HG03439 (cell line): ENCODE data around the gene PDE6G.
"Not testable (repeated sequence)": the region's sequence is repeated elsewhere in the genome, so short reads cannot be mapped to it uniquely, and the experiment has no call there.

ENCODE experiments used
- ATAC-seq: cut with Tn5 transposase; IDR thresholded peaks from one replicate; pipeline ENCODE4 v1.9.1; 2021; ENCODE audit warnings: mild to moderate bottlenecking, moderate library complexity; ENCODE audit not compliant: unreplicated experiment

PDE6G gene

DNA sequence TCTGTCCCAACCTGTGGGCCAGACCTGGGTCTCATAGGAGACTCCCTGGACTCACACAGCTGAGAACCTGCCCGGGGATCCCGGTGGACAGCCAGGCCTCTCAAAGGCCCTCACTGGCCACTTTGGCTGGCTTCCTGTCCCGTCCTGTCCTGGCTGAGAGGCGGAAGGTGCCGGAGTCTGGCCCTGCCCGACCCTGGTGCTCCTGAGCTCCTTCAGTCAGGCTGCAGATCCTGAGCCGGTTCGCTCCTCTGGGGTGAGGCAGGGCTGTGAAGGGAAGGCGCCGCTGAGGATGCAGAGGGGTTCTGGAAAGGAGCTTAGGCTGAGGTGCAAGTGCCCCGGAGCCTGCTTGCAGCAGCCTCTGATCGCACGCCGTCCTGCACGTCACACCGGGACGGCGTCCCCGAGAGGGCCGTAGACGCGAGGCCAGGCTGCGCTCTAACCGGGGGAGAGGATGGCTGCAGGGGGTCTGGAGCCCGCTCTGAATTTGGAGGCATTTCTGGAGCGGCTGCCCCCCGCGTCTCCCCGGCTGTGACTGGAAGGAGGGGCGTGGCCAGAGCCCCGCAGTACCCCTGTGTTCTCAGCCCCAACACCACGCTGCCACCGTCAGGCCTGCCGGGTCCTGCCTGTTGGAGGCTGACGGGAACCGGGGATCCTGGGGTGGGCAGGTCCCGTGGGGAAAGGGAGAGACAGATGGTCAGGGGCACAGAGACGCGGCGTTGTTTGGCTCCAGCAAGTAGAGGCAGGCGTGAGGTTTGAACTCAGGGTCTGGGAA lies 31.6 kb upstream of the PDE6G start:
- ATAC-seq, result no peak

DNA sequence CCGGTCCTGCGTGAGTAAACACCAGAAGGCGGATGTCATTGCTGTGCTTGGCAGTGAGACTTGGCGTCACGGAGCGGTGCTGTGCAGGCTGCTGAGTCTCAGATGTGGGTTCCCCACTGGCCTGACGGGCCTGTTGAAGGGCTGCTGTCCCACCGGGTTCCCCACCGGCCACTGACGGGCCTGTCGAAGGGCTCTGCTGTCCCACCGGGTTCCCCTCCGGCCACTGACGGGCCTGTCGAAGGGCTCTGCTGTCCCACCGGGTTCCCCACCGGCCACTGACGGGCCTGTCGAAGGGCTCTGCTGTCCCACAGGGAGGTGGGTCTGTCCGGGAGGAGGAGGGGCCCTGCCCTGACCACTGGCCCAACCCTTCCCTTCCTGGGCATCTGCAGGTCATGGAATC lies 30.3 kb upstream of the PDE6G start:
- no peak for ATAC-seq

DNA sequence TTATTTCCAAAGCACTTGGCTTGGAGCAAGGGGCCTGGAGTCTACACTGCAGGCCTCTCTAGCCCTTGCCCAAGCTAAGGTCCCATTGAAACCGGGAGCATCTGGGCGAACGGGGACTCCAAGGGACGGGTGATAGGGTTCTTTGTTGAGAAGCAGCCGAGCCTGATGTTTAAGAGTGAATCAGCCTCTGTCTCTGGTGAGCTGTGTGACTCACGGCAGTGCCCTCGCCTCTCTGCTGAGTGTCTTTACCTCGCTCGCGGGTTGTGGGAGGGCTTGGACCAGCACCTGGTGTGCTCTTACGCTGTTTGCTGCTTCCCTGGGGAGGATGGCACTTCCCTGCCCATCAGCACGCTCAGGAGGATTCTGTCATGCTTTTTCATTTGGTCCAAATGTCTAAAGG lies 28.8 kb upstream of the PDE6G start:
- no peak for ATAC-seq

DNA sequence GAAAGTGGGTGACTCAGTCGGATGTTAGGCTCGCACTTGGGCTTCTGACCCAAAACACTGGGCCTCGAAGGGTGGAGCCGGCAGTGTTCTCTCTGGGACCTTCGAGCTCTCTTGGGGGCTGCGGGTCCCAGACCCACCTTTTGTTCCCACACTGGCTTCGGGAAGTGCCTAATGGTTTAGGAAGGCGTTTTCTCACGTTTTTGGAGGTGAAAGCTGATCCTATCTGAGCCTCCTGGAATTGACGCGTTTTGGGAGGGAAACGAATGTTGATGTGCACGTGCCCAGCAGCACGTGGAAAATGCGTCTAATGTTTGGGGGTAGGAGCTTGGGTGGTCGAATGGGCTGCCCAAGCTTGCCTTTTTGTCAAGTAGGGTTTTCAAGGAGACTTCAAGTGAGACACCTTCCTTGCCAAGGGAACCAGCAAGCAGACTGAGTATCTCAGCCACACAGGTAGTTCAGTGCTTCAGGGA lies 28.1 kb upstream of the PDE6G start:
- ATAC-seq, result peak; percentile 9

DNA sequence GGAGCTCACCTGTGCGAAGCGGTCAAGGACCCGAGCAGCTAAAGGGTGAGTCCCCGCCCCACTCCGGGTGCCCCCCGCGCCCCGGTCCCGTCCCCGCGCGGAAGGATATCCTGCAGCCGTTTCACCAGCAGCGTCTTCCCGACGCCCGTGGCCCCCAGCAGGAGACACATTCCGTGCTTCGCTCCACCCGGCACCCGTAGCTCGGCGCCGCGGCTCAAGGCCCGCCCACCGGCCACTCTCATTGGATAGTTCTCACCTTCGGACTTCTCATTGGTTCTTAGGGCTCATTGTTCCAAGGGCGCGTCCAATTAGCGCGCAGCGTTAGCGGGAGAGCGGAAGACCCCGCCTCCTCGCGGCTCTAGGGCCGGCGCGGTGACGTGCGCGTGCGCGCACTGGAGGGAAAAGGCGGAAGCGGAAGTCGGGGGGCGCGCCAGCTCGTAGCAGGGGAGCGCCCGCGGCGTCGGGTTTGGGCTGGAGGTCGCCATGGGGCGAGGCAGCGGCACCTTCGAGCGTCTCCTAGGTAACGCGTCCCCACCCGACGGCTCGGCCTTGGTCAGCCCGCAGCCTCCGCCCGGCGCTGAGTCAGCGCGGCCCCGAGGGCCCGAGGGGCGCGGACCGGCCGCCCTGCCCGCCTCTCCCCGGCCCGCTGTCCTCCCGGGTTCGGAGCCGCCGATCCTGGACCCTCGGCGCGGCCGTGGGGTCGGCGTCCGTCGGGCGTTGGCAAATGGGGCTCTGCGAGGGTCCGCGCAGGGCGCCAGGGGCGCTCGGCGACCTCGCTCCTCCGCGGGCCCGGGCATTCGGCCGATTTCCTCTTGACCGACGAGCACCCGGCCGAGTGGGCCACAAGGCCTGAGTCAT lies 27.5 kb upstream of the PDE6G start, which contains the start of the genes ARL16 and HGS:
ARL16 (minus strand) TSS at position 214 of the 858 bp plus-strand sequence; CDS start at position 170, 44 bp downstream.
HGS (plus strand) TSS at position 428 of the 858 bp plus-strand sequence; CDS start at position 484, 56 bp downstream.
- ATAC-seq, result peak; percentile 91

DNA sequence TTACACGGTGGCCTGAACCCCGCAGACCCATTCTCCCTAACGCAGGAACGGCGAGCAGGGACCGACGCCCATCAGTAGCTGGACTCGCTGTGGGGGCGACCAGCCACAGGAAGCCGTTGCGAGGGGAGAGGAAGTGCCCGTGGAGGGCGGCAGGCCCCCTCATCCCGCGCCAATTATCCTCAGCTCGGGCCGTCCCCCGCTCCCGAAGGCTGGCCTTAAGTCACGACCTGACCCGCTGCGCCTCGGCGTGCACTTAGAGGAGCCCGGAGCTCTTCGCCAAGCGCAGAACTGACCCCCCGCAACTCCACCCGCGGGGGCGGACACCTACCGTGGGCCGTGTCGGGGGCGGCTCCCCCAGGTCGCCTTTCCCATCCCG lies 26.9 kb upstream of the PDE6G start:
- ATAC-seq, result peak; percentile 13

DNA sequence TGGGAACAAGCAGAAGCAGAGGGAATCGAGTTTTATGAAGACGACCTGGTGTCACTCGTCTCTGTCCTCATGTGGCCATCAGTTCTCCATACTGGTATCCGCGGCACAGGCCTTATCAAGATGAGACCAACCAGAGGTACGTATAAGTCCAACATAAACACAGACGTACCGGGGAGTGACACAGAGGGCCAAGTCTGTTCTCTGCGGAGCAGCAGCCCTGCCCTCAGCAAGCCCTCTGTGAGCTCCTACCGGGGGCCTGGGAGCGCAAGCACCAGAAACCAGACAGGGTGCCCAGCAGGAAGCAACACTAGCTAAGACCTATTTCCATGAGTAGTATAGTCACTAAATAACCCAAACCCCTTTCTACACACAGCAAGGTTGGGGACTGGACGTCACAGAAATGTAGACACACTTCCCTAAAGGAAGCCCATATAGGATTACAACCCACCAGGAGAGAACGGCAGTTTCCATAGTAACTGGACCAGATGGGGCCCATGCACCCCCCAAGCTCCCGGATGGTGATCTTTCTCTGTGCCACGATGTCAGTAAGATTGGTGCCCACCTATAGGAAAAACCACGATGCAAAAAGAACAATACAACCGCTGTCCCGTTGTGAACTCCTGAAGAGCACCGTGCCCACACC lies 26.3 kb upstream of the PDE6G start:
- no peak for ATAC-seq

DNA sequence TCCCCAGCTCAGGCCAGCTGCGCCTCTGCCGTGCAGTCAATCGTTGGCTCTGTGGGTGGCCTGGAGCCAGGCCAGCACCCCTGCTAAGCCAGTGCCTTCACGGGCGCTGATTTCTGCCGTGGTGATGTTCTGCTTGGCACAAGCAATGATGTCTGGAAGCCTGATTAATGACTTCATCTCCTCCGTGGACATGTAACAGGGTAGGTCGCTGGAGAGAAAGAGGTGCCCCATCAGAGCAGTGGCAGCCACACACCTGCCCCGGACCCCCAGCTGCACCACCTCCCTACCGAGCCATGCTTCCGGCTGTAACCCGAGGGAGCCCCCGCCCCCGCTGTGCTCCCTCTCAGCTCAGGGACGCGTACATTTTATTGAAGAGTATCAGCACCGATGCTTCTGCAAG lies 25.3 kb upstream of the PDE6G start:
- no peak for ATAC-seq

DNA sequence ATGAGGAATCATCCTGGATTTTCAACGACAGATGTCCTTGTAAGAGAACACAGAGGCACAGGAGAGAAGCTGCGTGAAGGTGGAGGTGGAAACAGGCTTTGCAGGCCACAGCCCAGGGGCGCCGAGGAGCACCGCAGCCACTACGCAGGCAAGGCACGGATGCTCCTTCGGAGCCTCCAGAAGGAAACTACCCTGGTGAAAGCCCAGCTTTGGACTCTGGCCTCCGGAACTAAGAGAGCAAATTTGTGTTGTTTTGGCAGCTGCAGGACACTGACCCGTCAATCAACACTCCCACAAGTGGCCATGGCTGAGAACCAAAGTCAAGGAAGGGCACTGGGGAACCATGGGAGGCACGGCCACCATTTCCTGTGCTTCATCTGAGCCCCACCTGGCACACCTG lies 23.8 kb upstream of the PDE6G start:
- ATAC-seq, result no peak

DNA sequence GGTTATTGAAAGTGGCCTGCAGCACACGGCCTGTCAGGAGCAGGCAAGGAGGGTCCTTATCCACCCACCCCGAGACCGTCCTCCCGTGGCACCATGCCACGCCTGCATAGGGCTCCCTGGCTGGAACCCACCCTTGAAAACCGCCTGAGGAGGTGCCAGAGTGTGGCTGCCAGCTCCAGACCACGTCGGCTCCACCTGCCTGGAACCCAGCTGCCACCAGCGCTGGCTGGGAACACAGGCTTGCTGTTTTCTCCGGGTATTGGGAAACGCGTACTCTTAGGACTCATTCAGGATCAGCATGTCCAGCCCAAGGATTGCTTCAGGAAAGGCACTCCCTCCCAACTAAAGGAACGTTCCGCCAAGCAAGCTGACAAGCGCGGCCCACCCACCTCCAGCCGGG lies 20.6 kb upstream of the PDE6G start:
- ATAC-seq, result no peak

DNA sequence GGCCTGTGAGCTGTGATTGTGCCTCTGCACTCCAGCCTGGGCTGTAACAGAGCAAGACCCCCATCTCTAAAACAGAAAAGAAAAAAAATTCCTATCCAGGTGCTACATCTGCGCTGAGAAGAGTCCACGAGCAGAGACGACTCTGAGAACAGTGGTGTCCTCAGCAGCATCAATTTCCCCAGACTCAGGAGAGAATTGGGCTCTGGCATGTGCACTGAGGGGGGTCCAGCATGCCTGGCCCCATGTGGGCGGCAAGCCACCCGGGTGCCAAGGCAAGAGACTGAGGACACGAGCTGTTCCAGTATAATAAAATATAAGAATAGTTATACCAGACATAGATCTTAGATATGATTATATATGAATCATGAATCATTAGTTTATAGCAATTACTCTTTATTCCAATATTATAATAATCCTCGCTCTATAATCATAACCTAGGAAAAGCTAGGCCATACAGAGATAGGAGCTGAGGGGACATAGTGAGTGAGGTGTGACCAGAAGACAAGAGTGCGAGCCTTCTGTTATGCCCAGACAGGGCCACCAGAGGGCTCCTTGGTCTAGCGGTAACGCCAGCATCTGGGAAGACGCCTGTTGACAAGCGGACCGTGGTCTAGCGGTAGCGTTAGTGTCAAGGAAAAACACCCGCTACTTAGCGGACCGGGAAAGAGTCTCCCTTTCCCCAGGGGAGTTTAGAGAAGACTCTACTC lies 19.3 kb upstream of the PDE6G start:
- ATAC-seq, result not testable (repeated sequence)

DNA sequence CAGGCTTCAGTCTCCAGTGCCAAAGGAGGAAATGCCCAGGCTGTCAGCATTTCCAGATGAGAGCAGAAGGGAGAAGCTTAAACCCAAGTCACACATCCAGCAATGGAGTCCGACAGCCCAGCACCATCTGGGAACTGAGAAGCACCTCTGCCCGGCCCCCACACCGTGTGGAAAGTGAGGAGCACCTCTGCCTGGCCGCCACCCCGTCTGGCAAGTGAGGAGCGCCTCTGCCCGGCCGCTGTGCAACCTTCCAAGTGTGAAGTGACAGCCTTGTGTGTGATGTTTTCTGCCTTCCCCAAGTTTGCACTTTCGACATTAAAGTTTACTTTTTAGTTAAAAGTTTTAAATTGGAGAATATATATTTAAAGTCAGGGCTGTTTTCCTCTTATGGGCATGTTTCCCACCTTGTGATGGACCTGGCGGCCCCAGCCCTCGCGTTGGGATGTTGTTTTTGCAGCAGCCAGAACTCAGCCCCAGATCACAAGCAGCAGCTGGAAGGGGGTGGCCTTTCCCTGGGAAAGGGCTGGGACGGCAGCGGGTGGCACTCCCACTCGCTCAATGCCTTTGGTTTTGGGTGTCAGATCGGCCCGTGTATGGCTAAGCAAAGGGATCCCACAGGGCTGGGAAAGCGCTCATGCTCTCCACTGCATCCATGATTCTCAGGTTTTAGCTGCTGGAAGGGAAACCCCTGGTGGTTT lies 17.4 kb upstream of the PDE6G start:
- no peak for ATAC-seq

DNA sequence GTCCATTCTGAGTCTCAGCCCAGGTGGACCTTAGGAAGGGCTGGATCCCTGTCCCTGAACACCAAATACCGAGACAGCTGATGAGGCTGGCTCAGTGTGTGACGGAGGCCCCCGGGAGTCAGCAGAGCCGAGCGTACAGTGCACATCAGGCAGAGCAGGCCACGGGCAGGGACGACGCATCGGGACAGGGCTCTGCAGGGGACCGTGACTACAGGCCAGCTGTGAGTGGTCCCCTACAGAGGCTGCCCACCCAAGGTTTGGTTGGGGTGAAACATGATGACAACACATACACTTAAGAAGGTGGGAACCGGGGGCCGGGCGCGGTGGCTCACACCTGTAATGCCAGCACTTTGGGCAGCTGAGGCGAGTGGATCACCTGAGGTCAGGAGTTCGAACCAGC lies 16.6 kb upstream of the PDE6G start:
- no peak for ATAC-seq

DNA sequence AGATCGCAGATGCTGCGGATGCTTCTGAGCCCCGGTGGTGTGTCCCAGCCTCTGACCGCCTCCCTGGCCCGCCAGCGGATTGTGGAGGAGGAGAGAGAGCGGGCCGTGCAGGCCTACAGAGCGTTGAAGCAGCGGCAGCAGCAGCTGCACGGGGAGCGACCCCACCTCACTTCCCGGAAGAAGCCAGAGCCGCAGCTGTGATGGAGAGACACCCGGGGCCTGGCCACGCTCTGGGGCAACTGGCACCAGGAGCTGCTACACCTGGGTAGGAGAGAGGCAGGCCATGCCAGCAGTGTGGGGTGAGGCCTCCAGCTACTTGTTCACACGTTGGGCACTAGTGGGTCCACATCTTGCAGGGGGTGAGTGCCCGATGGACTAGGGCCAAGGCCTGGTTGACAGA lies 16.2 kb upstream of the PDE6G start:
- ATAC-seq, result no peak

DNA sequence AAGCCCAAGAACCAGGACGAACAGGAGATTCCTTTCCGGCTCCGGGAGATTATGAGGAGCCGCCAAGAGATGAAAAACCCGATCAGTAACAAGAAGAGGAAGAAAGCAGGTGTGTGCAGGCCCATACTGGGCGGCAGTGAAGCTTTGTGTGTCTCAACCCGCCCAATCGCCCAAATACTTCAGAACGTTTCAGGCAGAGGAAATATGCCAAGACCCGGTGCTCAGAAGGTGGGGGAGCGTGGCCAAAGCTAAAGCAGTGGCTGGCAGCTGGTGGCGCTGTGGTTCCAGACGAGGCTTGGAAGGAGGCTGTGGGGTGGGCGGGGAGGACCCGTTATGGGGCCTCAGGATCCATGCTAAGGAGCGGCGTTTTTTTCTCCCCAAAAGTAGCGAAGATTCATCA lies 11.4 kb upstream of the PDE6G start:
- no peak for ATAC-seq

DNA sequence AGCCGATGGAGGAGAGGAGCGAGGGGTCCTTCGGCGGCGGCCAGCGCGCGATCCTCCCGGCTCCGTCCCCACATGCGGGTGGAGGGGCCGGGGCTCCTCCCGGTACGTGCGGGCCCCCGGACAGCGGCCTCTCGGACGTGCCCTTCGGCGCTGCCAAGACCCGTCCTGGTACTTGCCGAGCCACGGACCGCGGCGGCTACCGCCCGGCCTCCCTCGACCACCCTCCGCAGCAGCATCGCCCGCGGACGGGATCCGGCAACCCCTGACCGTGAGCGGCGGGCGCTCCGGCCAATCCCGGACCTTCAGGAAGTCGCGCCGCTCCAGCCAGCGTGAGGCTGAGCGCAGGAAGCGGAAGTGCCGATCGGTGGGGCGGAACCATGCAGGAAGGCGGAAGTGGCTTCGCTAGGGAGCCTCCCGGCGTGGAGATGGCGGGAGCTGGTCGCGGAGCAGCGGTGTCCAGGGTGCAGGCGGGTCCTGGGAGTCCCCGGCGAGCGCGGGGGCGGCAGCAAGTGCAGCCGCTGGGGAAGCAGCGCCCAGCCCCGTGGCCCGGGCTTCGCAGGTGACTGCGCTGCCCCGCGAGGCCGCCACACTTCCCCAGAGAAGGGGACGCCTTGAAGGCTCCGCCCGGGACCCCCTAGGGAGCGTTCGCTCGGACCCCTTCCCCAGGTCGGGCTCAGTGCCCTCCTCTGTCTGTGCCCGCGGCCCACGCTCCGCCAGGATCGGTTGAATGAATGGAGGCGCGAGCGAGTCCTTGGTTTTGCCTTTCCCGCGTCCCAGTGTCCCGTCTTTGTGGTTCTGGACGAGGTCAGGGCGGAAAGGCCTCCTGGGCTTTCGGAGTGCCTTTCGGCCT lies 10.2 kb upstream of the PDE6G start, which contains the start of the genes CCDC137 and OXLD1:
CCDC137 (plus strand) TSS at position 396 of the 850 bp plus-strand sequence; CDS start at position 426, 30 bp downstream.
OXLD1 (minus strand) TSS at position 264 of the 850 bp plus-strand sequence; CDS start at position 236, 28 bp downstream.
- peak; percentile 90 for ATAC-seq

DNA sequence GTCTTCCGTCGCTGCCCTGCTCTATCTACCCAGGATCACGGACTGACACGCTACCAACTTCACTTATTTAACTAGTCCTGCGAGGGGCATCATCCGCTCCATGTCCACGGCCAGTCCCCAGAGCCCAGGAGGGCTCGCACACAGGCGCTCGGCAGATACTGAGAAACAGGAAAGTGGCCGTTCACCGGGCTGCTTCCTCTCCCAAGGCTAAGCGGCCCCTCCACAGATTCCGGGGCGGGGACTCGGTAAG lies 9.7 kb upstream of the PDE6G start:
- peak; percentile 7 for ATAC-seq

DNA sequence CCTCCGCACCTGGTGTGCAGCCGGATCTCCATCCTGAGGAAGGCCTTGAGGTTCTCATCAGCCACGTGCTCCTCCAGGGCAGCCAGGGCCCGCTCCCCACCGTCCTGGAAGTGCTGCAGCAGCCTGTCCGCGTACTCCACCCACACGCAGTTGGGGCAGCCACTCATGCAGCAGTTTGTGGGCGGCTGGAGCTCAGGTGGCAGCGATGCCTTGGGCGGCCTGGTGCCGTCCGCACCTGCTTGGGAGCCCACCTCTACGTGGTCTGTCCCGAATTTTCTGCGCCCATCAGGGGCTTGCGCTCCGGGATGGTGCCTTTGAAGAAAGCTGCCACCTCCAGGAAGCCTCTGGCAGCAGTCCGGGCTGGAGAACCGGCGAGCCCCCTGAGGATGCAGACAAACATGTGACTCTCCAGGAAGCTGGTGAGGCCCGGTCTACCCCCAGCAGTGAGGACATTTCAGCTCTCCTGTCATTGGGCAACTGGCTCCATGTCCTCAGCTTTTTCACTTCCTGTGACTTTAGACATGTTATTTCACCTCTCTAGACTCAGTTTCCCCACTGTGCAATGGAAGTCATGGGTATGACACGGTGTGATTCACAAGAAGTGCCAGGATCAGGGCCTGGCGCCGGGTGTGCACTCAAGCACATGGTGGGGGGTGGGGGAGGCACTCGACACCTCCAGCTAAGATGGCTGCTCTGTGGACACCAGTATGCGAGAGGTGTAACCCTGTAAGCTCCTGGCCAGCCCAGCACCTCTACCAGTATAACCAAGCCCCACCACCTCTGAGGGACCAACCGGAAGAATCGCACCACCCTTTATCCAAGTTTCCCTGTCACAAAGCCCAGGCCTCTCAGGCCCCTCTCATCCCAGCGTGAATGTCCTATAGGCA lies 9.1 kb upstream of the PDE6G start:
- no peak for ATAC-seq
